ENCODE data around the gene CYP2A13.
"Not testable (repeated sequence)": the region's sequence is repeated elsewhere in the genome, so short reads cannot be mapped to it uniquely, and the experiment has no call there.

DNA sequence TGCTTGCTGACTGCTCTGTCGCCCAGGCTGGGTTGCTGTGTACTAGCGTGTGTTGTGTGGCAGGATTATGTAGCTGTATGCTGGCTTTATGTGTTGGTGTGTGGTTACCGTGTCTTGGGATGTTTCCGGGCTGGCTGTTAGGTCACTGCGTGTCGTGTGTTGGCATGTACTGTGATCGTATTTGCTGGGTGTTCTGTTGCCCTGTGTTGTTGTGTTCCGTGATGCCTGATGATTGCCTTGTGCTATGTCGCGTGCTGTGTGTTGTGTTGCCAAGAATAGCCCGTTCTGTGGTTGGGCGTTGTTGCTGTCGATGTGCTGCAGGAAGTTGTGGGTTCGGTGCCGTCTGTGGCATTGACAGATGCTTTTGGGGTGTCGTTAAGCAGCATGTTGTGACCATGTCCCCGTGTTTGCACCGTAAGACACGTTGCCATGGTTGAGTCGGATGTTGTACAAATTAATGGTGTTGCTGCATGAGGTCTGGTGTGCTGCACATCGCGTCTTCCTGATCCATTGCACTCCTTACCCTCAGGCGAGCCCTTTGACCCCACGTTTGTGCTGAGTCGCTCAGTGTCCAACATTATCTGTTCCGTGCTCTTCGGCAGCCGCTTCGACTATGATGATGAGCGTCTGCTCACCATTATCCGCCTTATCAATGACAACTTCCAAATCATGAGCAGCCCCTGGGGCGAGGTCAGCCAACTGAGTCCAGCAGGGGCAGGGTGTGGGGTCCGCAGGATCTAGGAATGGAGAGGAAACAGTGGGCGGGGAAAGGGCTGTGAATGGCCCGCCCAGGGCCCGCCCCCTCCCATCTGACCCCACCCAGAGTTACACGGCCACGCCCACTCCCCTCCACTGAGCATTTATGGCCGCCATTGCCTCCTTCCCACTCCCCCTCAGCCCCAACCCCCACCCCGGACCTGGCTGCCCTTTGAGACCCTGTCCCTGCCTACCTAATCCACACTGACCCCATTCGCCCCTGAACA is 33.0 kb downstream of the CYP2A13 start:
- TF ChIP-seq, protein P1, sequence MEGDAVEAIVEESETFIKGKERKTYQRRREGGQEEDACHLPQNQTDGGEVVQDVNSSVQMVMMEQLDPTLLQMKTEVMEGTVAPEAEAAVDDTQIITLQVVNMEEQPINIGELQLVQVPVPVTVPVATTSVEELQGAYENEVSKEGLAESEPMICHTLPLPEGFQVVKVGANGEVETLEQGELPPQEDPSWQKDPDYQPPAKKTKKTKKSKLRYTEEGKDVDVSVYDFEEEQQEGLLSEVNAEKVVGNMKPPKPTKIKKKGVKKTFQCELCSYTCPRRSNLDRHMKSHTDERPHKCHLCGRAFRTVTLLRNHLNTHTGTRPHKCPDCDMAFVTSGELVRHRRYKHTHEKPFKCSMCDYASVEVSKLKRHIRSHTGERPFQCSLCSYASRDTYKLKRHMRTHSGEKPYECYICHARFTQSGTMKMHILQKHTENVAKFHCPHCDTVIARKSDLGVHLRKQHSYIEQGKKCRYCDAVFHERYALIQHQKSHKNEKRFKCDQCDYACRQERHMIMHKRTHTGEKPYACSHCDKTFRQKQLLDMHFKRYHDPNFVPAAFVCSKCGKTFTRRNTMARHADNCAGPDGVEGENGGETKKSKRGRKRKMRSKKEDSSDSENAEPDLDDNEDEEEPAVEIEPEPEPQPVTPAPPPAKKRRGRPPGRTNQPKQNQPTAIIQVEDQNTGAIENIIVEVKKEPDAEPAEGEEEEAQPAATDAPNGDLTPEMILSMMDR (IDR thresholded peaks at IDR 0.05): not testable (repeated sequence)
- TF ChIP-seq POLR2AphosphoS5 (IDR thresholded peaks at IDR 0.05): not testable (repeated sequence)
